Fibroblast of pulmonary artery (primary cell): ENCODE data around the gene TNFAIP3.

Source experiments
- DNase-seq: peaks from one replicate; pipeline ENCODE4 v3.0.0-alpha.2; 2010; ENCODE audit warnings: low read depth
- H3K4me3 ChIP-seq: replicated peaks from 2 replicates; pipeline ENCODE4 v1.5.1; 2011; ENCODE audit warnings: low read depth, mild to moderate bottlenecking, control low read depth, low read length, moderate library complexity
- CTCF ChIP-seq: IDR thresholded peaks from 2 replicates; pipeline ENCODE4 v1.5.1; 2011; ENCODE audit warnings: mild to moderate bottlenecking, control low read depth, low read length, inconsistent platforms; ENCODE audit errors: missing control alignments

TNFAIP3 gene

GRCh38 chr6:137866914-137867684 lies at the start of gene TNFAIP3:
TSS of gene TNFAIP3 (plus strand) at chr6:137867259. CDS start at chr6:137871228, 3,969 bp downstream.
- DNase-seq, result peak; percentile 97
- peak; percentile 44 for TF ChIP-seq CTCF
- peak within 1 kb of the TSS; percentile 93 for H3K4me3 ChIP-seq

- DNase-seq, result no peak
- TF ChIP-seq CTCF, result no peak
- no peak overlapping the region for H3K4me3 ChIP-seq
Measured at GRCh38 chr6:137818440-137818839, 48.6 kb upstream of the TNFAIP3 start.

GRCh38 chr6:137819740-137820139 lies 47.3 kb upstream of the TNFAIP3 start:
- peak; percentile 39 for DNase-seq
- H3K4me3 ChIP-seq, result no peak overlapping the region
- TF ChIP-seq CTCF, result no peak

GRCh38 chr6:137820425-137820824 lies 46.6 kb upstream of the TNFAIP3 start:
- TF ChIP-seq CTCF, result no peak
- DNase-seq, result peak; percentile 63
- H3K4me3 ChIP-seq, result no peak overlapping the region

- H3K4me3 ChIP-seq, result no peak overlapping the region
- DNase-seq, result peak; percentile 88
- no peak for TF ChIP-seq CTCF
Measured at GRCh38 chr6:137820952-137821351, 46.1 kb upstream of the TNFAIP3 start.

- no peak for DNase-seq
- H3K4me3 ChIP-seq, result no peak overlapping the region
- no peak for TF ChIP-seq CTCF
Measured at GRCh38 chr6:137821491-137821890, 45.6 kb upstream of the TNFAIP3 start.

GRCh38 chr6:137823826-137824555 lies 43.1 kb upstream of the TNFAIP3 start:
- no peak for TF ChIP-seq CTCF
- no peak overlapping the region for H3K4me3 ChIP-seq
- DNase-seq, result peak; percentile 96
